WTC11 (cell line): ENCODE data around the gene LRMDA. TPM values are rescaled to one million over a fixed set of nuclear protein-coding genes. Genes with fewer than 3 reads are reported as not detected.

Source experiments
- ATAC-seq: fragments of 200-7000 bp; cut with Tn5 transposase; 2 replicates; pipeline ENCODE4 v1.10.0; 2021; ENCODE audit warnings: mild to moderate bottlenecking, moderate library complexity
- CTCF ChIA-PET: fragments of 300-600 bp; sonication (Branson Sonifier 250); formaldehyde crosslinking; loops from one replicate; lab custom pipeline; 2021; ENCODE audit warnings: antibody characterized with exemption; lab: Charles Lee
- POLR2A ChIA-PET: fragments of 350-600 bp; sonication (Branson Sonifier 250); formaldehyde crosslinking; loops from one replicate; lab custom pipeline; 2021; ENCODE audit warnings: antibody characterized with exemption; lab: Charles Lee
- DNase-seq: peaks from one replicate; pipeline ENCODE4 v3.0.0; 2021; ENCODE audit warnings: low spot score
- H3K27ac Mint-ChIP-seq: 2 replicates; pipeline ENCODE4 v1.8.0; 2021; ENCODE audit warnings: mixed read lengths
- H3K27me3 Mint-ChIP-seq: 2 replicates; pipeline ENCODE4 v1.8.0; 2021; ENCODE audit warnings: low read depth, mild to moderate bottlenecking, moderate library complexity, mixed read lengths
- H3K36me3 Mint-ChIP-seq: 2 replicates; pipeline ENCODE4 v1.8.0; 2021; ENCODE audit warnings: mixed read lengths
- H3K4me1 Mint-ChIP-seq: 2 replicates; pipeline ENCODE4 v1.8.0; 2022; ENCODE audit warnings: mixed read lengths
- H3K4me3 Mint-ChIP-seq: 2 replicates; pipeline ENCODE4 v1.8.0; 2021; ENCODE audit warnings: mild to moderate bottlenecking, moderate library complexity, mixed read lengths
- H3K9me3 Mint-ChIP-seq: 2 replicates; pipeline ENCODE4 v1.8.0; 2021; ENCODE audit warnings: mixed read lengths
- AR ChIP-seq: fragments of 250-450 bp; sonication (Bioruptor Pico); IDR thresholded peaks from 2 replicates; pipeline ENCODE4 v1.9.0; 2021; ENCODE audit warnings: mild to moderate bottlenecking
- ATF1 ChIP-seq: sonication (generic); formaldehyde crosslinking; IDR thresholded peaks from 2 replicates; pipeline ENCODE4 v1.8.1; 2023; ENCODE audit warnings: mild to moderate bottlenecking, moderate library complexity, missing genetic modification reagents
- CTCF ChIP-seq: fragments of 200-600 bp; IDR thresholded peaks from 2 replicates; pipeline ENCODE4 v1.8.0; 2022; ENCODE audit warnings: antibody characterized with exemption
- E2F4 ChIP-seq: sonication (generic); formaldehyde crosslinking; IDR thresholded peaks from 2 replicates; pipeline ENCODE4 v1.8.1; 2022; ENCODE audit warnings: low read depth, mild to moderate bottlenecking, moderate library complexity, missing genetic modification reagents, borderline replicate concordance
- ESRRA ChIP-seq: sonication (generic); formaldehyde crosslinking; IDR thresholded peaks from 2 replicates; pipeline ENCODE4 v1.8.1; 2022; ENCODE audit warnings: mild to moderate bottlenecking, missing genetic modification reagents, borderline replicate concordance
- FOXP1 ChIP-seq: sonication (generic); formaldehyde crosslinking; IDR thresholded peaks from 2 replicates; pipeline ENCODE4 v1.8.0; 2022; ENCODE audit warnings: missing genetic modification reagents, mild to moderate bottlenecking, moderate library complexity, borderline replicate concordance
- GTF2I ChIP-seq: fragments of 250-450 bp; sonication (Bioruptor Pico); conservative IDR thresholded peaks from 2 replicates; pipeline ENCODE4 v1.4.0; 2021; ENCODE audit warnings: mild to moderate bottlenecking
- HMGA2 ChIP-seq: fragments of 250-450 bp; sonication (Bioruptor Pico); IDR thresholded peaks from 2 replicates; pipeline ENCODE4 v1.4.0; 2021; ENCODE audit warnings: mild to moderate bottlenecking, moderate library complexity
- IRF1 ChIP-seq: sonication (generic); formaldehyde crosslinking; IDR thresholded peaks from 2 replicates; pipeline ENCODE4 v1.8.0; 2023; ENCODE audit warnings: missing genetic modification reagents
- KAT7 ChIP-seq: sonication (generic); formaldehyde crosslinking; IDR thresholded peaks from 2 replicates; pipeline ENCODE4 v1.8.1; 2023; ENCODE audit warnings: missing genetic modification reagents, mild to moderate bottlenecking, borderline replicate concordance
- MAX ChIP-seq: sonication (generic); formaldehyde crosslinking; IDR thresholded peaks from 2 replicates; pipeline ENCODE4 v1.8.0; 2022; ENCODE audit warnings: mild to moderate bottlenecking, missing genetic modification reagents
- MYBL2 ChIP-seq: sonication (generic); formaldehyde crosslinking; IDR thresholded peaks from 2 replicates; pipeline ENCODE4 v1.8.1; 2023; ENCODE audit warnings: mild to moderate bottlenecking, moderate library complexity, missing genetic modification reagents
- NFATC4 ChIP-seq: fragments of 250-450 bp; sonication (Bioruptor Pico); IDR thresholded peaks from 2 replicates; pipeline ENCODE4 v1.9.0; 2021; ENCODE audit warnings: mild to moderate bottlenecking
- NR3C1 ChIP-seq: sonication (generic); formaldehyde crosslinking; conservative IDR thresholded peaks from 2 replicates; pipeline ENCODE4 v1.8.1; 2023; ENCODE audit warnings: low read depth, mild to moderate bottlenecking, missing genetic modification reagents
- PRDM15 ChIP-seq: sonication (generic); formaldehyde crosslinking; IDR thresholded peaks from 2 replicates; pipeline ENCODE4 v1.8.0; 2022; ENCODE audit warnings: missing genetic modification reagents
- RELA ChIP-seq: sonication (generic); formaldehyde crosslinking; IDR thresholded peaks from 2 replicates; pipeline ENCODE4 v1.8.1; 2022; ENCODE audit warnings: missing genetic modification reagents, mild to moderate bottlenecking, borderline replicate concordance
- SMAD3 ChIP-seq: sonication (generic); formaldehyde crosslinking; IDR thresholded peaks from 2 replicates; pipeline ENCODE4 v1.8.0; 2022; ENCODE audit warnings: missing genetic modification reagents, mild to moderate bottlenecking, borderline replicate concordance
- SOX15 ChIP-seq: fragments of 250-450 bp; sonication (Bioruptor Pico); IDR thresholded peaks from 2 replicates; pipeline ENCODE4 v1.9.0; 2021; ENCODE audit warnings: mild to moderate bottlenecking
- ZNF512 ChIP-seq: sonication (generic); formaldehyde crosslinking; IDR thresholded peaks from 2 replicates; pipeline ENCODE4 v1.8.1; 2022; ENCODE audit warnings: missing genetic modification reagents, borderline replicate concordance
- ZNF671 ChIP-seq: fragments of 250-450 bp; sonication (Bioruptor Pico); IDR thresholded peaks from 2 replicates; pipeline ENCODE4 v1.8.0; 2021; ENCODE audit warnings: mild to moderate bottlenecking
- total RNA-seq: library from RNA; stranded (reverse); gene quantifications from 3 replicates; pipeline ENCODE4 v1.2.3, GENCODE V29; 2021

The LRMDA gene
- total RNA-seq, 1 experiment from 2014 or later, result 0.92 TPM

GRCh38 chr10:76231286-76231934, 800.0 kb downstream of the LRMDA start (continued):
- TF ChIP-seq E2F4, result no peak
- no peak for TF ChIP-seq ZNF512 (CRISPR knock-in tag)
- TF ChIP-seq SOX15, result no peak
- no peak for TF ChIP-seq CTCF
- TF ChIP-seq SMAD3, result no peak
- no peak for TF ChIP-seq ESRRA
- TF ChIP-seq MAX (CRISPR knock-in tag), result no peak
- no peak for TF ChIP-seq FOXP1 (CRISPR knock-in tag)
- TF ChIP-seq ATF1 (CRISPR knock-in tag), result no peak

- Mint-ChIP-seq H3K27ac (no peak overlapping the region), H3K9me3 (no peaks in the 10 kb centered on the region), H3K4me3 (no peak overlapping the region), H3K27me3 (peaks cover 96% of the 10 kb centered on the region), H3K36me3 (no peaks in the 10 kb centered on the region), H3K4me1 (peaks cover 55% of the 10 kb centered on the region)
- no peak for DNase-seq
- TF ChIP-seq KAT7 (no peak), GTF2I (CRISPR knock-in tag) (no peak), MYBL2 (CRISPR knock-in tag) (no peak), E2F4 (no peak), AR (CRISPR knock-in tag) (no peak), IRF1 (CRISPR knock-in tag) (no peak), NR3C1 (no peak), HMGA2 (CRISPR knock-in tag) (no peak), PRDM15 (no peak), SOX15 (no peak), ZNF671 (CRISPR knock-in tag) (no peak), RELA (CRISPR knock-in tag) (no peak), NFATC4 (CRISPR knock-in tag) (no peak)
- ATAC-seq, result no peak
- ChIA-PET CTCF (no interaction called here), POLR2A (no interaction called here)
These were observed 803.2 kb downstream of the LRMDA start for GRCh38 chr10:76234499-76235226.
